Activated B cell treated with CpG ODN at 0.5 μM for 24 hours (primary cell): ENCODE data around the gene CDC42EP4. TPM values are rescaled to one million over a fixed set of nuclear protein-coding genes. Genes with fewer than 3 reads are reported as not detected.

Experiments
- ATAC-seq: fragments of 200-7000 bp; cut with Tn5 transposase; one replicate; pipeline ENCODE4 v1.10.0; 2021; ENCODE audit warnings: low read depth, mild to moderate bottlenecking, moderate library complexity
- CTCF ChIA-PET: fragments of 350-600 bp; sonication (Branson Sonifier 250); formaldehyde crosslinking; loops from one replicate; lab custom pipeline; 2021; ENCODE audit warnings: antibody characterized with exemption; lab: Charles Lee
- POLR2A ChIA-PET: fragments of 350-600 bp; sonication (Branson Sonifier 250); formaldehyde crosslinking; loops from one replicate; lab custom pipeline; 2021; ENCODE audit warnings: antibody characterized with exemption; lab: Charles Lee
- DNase-seq: peaks from one replicate; pipeline ENCODE4 v3.0.0; 2022
- H3K27ac Mint-ChIP-seq: one replicate; pipeline ENCODE4 v1.8.0; 2020; ENCODE audit warnings: mixed read lengths
- H3K27me3 Mint-ChIP-seq: one replicate; pipeline ENCODE4 v1.8.0; 2021; ENCODE audit warnings: mixed read lengths
- H3K36me3 Mint-ChIP-seq: one replicate; pipeline ENCODE4 v1.8.0; 2021; ENCODE audit warnings: low read depth, mixed read lengths
- H3K4me1 Mint-ChIP-seq: one replicate; pipeline ENCODE4 v1.8.0; 2021; ENCODE audit warnings: mixed read lengths
- H3K4me3 Mint-ChIP-seq: one replicate; pipeline ENCODE4 v1.8.0; 2020; ENCODE audit warnings: mild to moderate bottlenecking, mixed read lengths
- H3K9me3 Mint-ChIP-seq: one replicate; pipeline ENCODE4 v1.8.0; 2020; ENCODE audit warnings: mixed read lengths
- CTCF ChIP-seq: fragments of 200-600 bp; IDR thresholded peaks from one replicate; pipeline ENCODE4 v1.8.0; 2022; ENCODE audit warnings: antibody characterized with exemption, mild to moderate bottlenecking
- intact Hi-C: fragments of 100-400 bp; cut with micrococcal nuclease; formaldehyde crosslinking; loops from one replicate; pipeline ENCODE4 v1.15.1; 2024
- total RNA-seq: library from RNA; stranded (reverse); gene quantifications from 2 replicates; pipeline ENCODE4 v1.2.3, GENCODE V29; 2022

Gene CDC42EP4
- total RNA-seq, 1 donor from 2014 or later = 0.95 TPM

- Mint-ChIP-seq H3K36me3 (no peaks in the 10 kb centered on the region), H3K27ac (no peak overlapping the region)
Observed at GRCh38 chr17:73281928-73282327, 29.9 kb downstream of the CDC42EP4 start.

GRCh38 chr17:73280191-73280590, 31.6 kb downstream of the CDC42EP4 start:
- DNase-seq = no peak
- no peak for ATAC-seq
- ChIA-PET POLR2A (interaction anchor here (0.6 kb wide), 1 partner anchor 56 kb away, joined by 7 read pairs; no protein-coding TSS in a partner anchor), CTCF (no interaction called here)
- TF ChIP-seq CTCF = no peak
- Mint-ChIP-seq H3K27ac (no peak overlapping the region), H3K36me3 (no peaks in the 10 kb centered on the region), H3K9me3 (no peaks in the 10 kb centered on the region), H3K4me3 (no peak overlapping the region), H3K4me1 (peaks cover 8% of the 10 kb centered on the region), H3K27me3 (peaks cover 15% of the 10 kb centered on the region)
- intact Hi-C loops = no loop called here

More at GRCh38 chr17:73281928-73282327, 29.9 kb downstream of the CDC42EP4 start:
- ChIA-PET CTCF (interaction anchor here (1.3 kb wide), 1 partner anchor 88 kb away, joined by 5 read pairs; no protein-coding TSS in a partner anchor), POLR2A (no interaction called here)
- Mint-ChIP-seq H3K9me3 (no peaks in the 10 kb centered on the region), H3K4me3 (no peak overlapping the region), H3K4me1 (peaks cover 8% of the 10 kb centered on the region), H3K27me3 (peaks cover 19% of the 10 kb centered on the region)
- intact Hi-C loops = no loop called here
- no peak for TF ChIP-seq CTCF
- no peak for DNase-seq
- peak; percentile 83 for ATAC-seq

- Mint-ChIP-seq H3K27me3 (peaks cover 15% of the 10 kb centered on the region), H3K27ac (no peak overlapping the region), H3K4me1 (peaks cover 8% of the 10 kb centered on the region), H3K9me3 (no peaks in the 10 kb centered on the region), H3K4me3 (no peak overlapping the region), H3K36me3 (no peaks in the 10 kb centered on the region)
- POLR2A ChIA-PET = interaction anchor here (0.6 kb wide), 1 partner anchor 57 kb away, joined by 7 read pairs; no protein-coding TSS in a partner anchor
- CTCF ChIA-PET = no interaction called here
- ATAC-seq = no peak
- intact Hi-C loops = no loop called here
- no peak for DNase-seq
- no peak for TF ChIP-seq CTCF
Observed at GRCh38 chr17:73279704-73280103, 32.1 kb downstream of the CDC42EP4 start.

DNA sequence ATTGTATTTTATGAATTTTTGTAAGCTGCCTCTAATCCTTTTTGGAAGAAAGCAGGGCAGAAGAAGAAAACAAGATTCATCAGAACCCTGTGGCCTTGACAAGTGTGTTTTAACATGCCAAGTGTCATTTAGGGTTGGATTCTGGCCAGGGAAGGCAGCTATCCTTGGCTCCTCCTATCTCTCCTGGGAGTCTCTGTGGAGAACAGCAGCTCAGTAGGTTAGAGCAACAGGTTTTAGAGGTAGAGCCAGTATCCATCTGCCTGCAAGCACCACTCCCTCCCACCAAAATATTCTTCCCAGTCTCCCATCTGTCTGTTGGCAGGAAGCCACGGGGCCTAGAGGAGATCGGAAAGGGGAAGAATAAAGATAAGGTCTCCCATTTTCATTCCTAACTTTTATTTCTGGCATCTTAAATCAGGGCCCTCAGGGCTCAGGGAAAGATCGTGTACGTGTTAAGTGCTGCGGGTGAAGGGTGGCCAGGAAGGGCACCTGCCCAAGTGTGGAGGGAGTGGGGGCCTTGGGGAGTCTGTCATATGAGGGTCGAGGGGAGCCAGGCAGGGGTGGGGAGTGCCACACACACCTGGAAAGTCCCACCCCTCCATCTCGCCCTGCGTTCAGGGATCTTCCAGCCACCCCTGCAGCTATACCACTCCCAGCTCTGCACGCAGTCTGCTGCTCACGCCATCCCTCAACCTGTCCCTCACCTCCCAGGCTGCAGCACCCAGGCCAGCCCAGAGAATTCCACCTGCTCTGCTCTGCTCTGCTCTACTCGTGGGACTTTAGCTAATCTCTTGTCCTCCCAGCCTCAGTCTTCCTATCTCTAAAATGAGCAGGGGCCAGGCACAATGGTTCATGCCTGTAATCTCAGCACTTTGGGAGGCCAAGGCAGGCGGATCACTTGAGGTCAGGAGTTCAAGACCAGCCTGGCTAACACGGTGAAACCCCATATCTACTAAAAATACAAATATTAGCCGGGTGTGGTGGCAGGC, 33.0 kb downstream of the CDC42EP4 start:
- H3K4me1 Mint-ChIP-seq = peaks cover 7% of the 10 kb centered on the region
- no peak for TF ChIP-seq CTCF
- DNase-seq (no peak), ATAC-seq (no peak)
- no peak overlapping the region for H3K27ac Mint-ChIP-seq
- H3K36me3 Mint-ChIP-seq = no peaks in the 10 kb centered on the region
- ChIA-PET POLR2A (no interaction called here), CTCF (no interaction called here)
- H3K27me3 Mint-ChIP-seq = peaks cover 15% of the 10 kb centered on the region
- intact Hi-C loops = no loop called here
- H3K4me3 Mint-ChIP-seq = no peak overlapping the region
- H3K9me3 Mint-ChIP-seq = no peaks in the 10 kb centered on the region

- intact Hi-C loops = no loop called here
- CTCF ChIA-PET = no interaction called here
- DNase-seq (no peak), ATAC-seq (no peak)
- H3K36me3 Mint-ChIP-seq = no peaks in the 10 kb centered on the region
- no peaks in the 10 kb centered on the region for H3K9me3 Mint-ChIP-seq
- peaks cover 15% of the 10 kb centered on the region for H3K27me3 Mint-ChIP-seq
- peaks cover 5% of the 10 kb centered on the region for H3K4me1 Mint-ChIP-seq
- POLR2A ChIA-PET = no interaction called here
- no peak for TF ChIP-seq CTCF
- no peak overlapping the region for H3K27ac Mint-ChIP-seq
- H3K4me3 Mint-ChIP-seq = no peak overlapping the region
Observed at GRCh38 chr17:73278049-73278464, 33.7 kb downstream of the CDC42EP4 start.
